Vagina (tissue), 2 donors: ENCODE measurements around the gene BUD23. TPM values are rescaled to one million over a fixed set of nuclear protein-coding genes. Genes with fewer than 3 reads are reported as not detected.

Experiments used
- DNase-seq, 2 donors: peaks; one replicate each; pipeline ENCODE4 v3.0.0-alpha.2; 2017; ENCODE audit errors: extremely low spot score in 2 of 2
- H3K27ac ChIP-seq: fragments of 200-600 bp; sonication (generic); one replicate; pipeline ENCODE4 v1.5.1; 2019
- H3K27me3 ChIP-seq: fragments of 200-600 bp; sonication (generic); one replicate; pipeline ENCODE4 v1.5.1; 2019
- H3K36me3 ChIP-seq, 2 donors: fragments of 200-600 bp; sonication (generic); one replicate each; pipeline ENCODE4 v1.5.1; 2017 to 2019
- H3K4me1 ChIP-seq: fragments of 200-600 bp; sonication (generic); one replicate; pipeline ENCODE4 v1.5.1; 2019
- H3K4me3 ChIP-seq, 2 donors: fragments of 200-600 bp; sonication (generic); 1 replicate in 1 of 2; 2 replicates in 1 of 2; pipeline ENCODE4 v1.5.1; 2016 to 2019
- H3K9me3 ChIP-seq: fragments of 200-600 bp; sonication (generic); one replicate; pipeline ENCODE4 v1.5.1; 2019
- POLR2A ChIP-seq, 2 donors: fragments of 450-650 bp; IDR thresholded peaks; one replicate each; pipeline ENCODE4 v1.6.1; 2017; ENCODE audit warnings: antibody characterized with exemption in 2 of 2, mild to moderate bottlenecking in 2 of 2, moderate library complexity in 2 of 2
- POLR2AphosphoS5 ChIP-seq, 2 donors: sonication (generic); formaldehyde crosslinking; IDR thresholded peaks; one replicate each; pipeline ENCODE4 v1.9.0; 2017; ENCODE audit warnings: antibody characterized with exemption in 2 of 2, mild to moderate bottlenecking in 2 of 2, low read depth in 1 of 2; ENCODE audit not compliant: insufficient read depth in 1 of 2
- intact Hi-C: fragments of 100-400 bp; cut with DNase I; formaldehyde crosslinking; loops from one replicate; pipeline ENCODE4 v1.15.1; 2023
- total RNA-seq: library from RNA; depleted of rRNA; stranded (reverse); fragments of >200 nt; gene quantifications from one replicate; pipeline ENCODE4 v1.2.3, GENCODE V29; 2016
- TF ChIP-seq, protein P1 (sequence below), 3 experiments: fragments of 450-650 bp in 2 of 3; fragments of 200-600 bp in 1 of 3; sonication (generic) in 1 of 3; IDR thresholded peaks; one replicate each; pipeline ENCODE4 v1.5.1; 2017 to 2019; ENCODE audit warnings: antibody characterized with exemption in 3 of 3, mild to moderate bottlenecking in 2 of 3, moderate library complexity in 2 of 3

BUD23 gene, protein sequence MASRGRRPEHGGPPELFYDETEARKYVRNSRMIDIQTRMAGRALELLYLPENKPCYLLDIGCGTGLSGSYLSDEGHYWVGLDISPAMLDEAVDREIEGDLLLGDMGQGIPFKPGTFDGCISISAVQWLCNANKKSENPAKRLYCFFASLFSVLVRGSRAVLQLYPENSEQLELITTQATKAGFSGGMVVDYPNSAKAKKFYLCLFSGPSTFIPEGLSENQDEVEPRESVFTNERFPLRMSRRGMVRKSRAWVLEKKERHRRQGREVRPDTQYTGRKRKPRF
- total RNA-seq: 49.8 TPM

DNA sequence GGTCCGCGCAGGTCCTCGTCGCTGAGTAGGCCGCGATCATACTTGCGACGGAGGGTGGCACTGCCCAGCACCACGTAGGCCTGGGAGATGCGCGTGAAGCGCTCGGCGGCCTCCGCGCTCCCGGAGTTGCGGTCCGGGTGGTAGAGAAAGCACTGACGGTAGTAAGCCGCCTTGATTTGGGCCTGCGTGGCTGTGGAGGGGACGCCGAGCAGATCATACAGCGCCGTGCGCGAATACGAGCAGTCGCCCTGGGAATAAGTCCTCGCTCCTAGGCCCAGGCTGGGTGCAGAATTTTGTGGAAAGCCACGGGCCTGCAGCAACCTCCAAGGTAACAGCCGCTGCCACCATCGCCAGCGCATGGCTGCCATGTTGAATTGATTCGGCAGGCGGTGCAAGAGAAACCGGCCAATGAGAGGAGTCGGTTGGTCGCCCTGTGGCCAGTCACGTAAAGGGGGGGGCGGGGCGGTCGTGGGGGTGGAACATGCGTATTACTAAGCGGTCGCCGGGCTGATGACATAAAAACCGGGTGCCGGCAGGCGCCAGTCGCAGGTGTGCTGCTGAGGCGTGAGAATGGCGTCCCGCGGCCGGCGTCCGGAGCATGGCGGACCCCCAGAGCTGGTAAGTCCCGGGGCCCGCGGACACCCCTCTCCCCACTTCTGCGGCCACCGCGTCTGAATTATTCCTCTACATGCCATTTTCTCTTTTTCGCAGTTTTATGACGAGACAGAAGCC, at the start of gene BUD23, which contains the start of gene DNAJC30:
Gene BUD23 (plus strand): TSS at position 542 of the 732 bp plus-strand sequence. CDS start 29 bp downstream, at position 571.
Gene DNAJC30 (minus strand): TSS at position 398 of the 732 bp plus-strand sequence. CDS start 30 bp downstream, at position 368.
- Histone ChIP-seq H3K27me3 (no peaks in the 10 kb centered on the region), H3K4me3 (peak within 1 kb of the TSS; percentile 74 to 98), H3K36me3 (peaks cover 0 to 14% of the 10 kb centered on the region in 2 donors), H3K4me1 (peaks cover 55% of the 10 kb centered on the region), H3K27ac (peak within 1 kb of the TSS; percentile 70), H3K9me3 (no peaks in the 10 kb centered on the region)
- peak in 1 of 2 donors; percentile 98 for DNase-seq
- intact Hi-C loops: no loop called here
- TF ChIP-seq POLR2A (IDR thresholded peaks at IDR 0.05) (peak in 1 of 2 donors; percentile 14), POLR2AphosphoS5 (IDR thresholded peaks at IDR 0.05; ENCODE audit: insufficient read depth in 1 of 2, low read depth in 1 of 2) (peak; percentile 83 to 87)
- TF ChIP-seq, protein P1, sequence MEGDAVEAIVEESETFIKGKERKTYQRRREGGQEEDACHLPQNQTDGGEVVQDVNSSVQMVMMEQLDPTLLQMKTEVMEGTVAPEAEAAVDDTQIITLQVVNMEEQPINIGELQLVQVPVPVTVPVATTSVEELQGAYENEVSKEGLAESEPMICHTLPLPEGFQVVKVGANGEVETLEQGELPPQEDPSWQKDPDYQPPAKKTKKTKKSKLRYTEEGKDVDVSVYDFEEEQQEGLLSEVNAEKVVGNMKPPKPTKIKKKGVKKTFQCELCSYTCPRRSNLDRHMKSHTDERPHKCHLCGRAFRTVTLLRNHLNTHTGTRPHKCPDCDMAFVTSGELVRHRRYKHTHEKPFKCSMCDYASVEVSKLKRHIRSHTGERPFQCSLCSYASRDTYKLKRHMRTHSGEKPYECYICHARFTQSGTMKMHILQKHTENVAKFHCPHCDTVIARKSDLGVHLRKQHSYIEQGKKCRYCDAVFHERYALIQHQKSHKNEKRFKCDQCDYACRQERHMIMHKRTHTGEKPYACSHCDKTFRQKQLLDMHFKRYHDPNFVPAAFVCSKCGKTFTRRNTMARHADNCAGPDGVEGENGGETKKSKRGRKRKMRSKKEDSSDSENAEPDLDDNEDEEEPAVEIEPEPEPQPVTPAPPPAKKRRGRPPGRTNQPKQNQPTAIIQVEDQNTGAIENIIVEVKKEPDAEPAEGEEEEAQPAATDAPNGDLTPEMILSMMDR (IDR thresholded peaks at IDR 0.05): peak in 1 of 3 experiments; percentile 21

DNA sequence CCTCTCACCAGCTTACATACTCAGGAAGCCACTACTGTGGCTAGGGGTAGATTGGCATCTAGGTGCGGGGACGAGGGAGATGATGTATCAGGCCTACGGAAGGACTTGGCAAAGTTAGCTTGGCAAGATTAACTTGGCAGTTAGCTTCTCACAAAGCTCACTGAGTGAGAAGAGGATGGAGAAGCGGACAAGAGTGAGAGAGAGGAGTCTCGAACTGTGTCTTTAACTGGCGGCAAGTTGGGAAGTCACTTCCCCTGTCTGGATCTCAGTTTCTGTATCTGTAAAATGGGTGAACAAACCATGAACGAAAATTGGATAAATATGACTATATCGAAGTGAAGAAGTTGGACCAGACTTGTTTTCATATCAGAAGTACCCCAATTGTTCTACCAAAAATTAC, 49.6 kb upstream of the BUD23 start:
- H3K27me3 ChIP-seq: no peaks in the 10 kb centered on the region

DNA sequence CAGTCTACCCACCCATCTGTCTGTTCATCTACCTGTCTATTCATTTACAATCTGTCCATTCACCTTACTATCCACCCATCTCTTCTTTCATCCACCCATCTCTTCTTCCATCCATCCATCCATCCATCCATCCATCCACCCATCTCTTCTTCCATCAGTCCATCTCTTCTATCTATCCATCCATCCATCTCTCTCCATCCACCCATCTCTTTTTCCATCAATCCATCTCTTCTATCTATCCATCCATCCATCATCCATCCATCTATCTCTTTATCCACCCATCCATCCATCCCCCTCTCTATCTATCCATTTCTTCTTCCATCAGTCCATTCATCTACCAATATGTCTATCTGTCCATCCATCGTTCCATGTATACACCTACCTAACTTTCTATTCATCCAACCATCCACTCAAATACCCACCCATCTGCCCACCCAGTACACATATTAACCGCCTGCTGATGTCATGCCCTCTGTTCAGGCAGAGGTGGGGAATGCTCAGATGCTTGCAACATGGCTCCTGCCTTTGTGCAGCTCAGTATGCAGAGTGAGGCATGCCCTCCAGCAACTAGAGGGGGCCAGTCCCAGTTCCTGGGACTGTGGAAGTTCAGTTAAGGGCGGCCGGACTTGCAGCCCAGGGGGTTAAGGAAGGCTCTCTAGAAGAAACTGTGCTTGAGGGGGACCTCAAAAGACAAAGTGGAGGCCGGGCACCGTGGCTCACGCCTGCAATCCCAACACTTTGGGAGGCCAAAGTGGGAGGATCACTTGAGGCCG, 47.8 kb upstream of the BUD23 start:
- H3K4me1 ChIP-seq: no peaks in the 10 kb centered on the region
- intact Hi-C loops: no loop called here
- DNase-seq: no peak
- no peak overlapping the region for H3K27ac ChIP-seq
- H3K4me3 ChIP-seq: no peak overlapping the region
- no peaks in the 10 kb centered on the region for H3K36me3 ChIP-seq
- no peaks in the 10 kb centered on the region for H3K27me3 ChIP-seq
- TF ChIP-seq, protein P1 (IDR thresholded peaks at IDR 0.05): no peak
- no peak for TF ChIP-seq POLR2A (IDR thresholded peaks at IDR 0.05)
- TF ChIP-seq POLR2AphosphoS5 (IDR thresholded peaks at IDR 0.05; ENCODE audit: insufficient read depth in 1 of 2, low read depth in 1 of 2): no peak
- H3K9me3 ChIP-seq: no peaks in the 10 kb centered on the region

More for the DNA sequence above, 49.6 kb upstream of the BUD23 start:
- Histone ChIP-seq H3K9me3 (no peaks in the 10 kb centered on the region), H3K27ac (no peak overlapping the region), H3K36me3 (no peaks in the 10 kb centered on the region), H3K4me3 (no peak overlapping the region), H3K4me1 (no peaks in the 10 kb centered on the region)
- intact Hi-C loops: no loop called here
- TF ChIP-seq POLR2A (IDR thresholded peaks at IDR 0.05): no peak
- TF ChIP-seq POLR2AphosphoS5 (IDR thresholded peaks at IDR 0.05; ENCODE audit: insufficient read depth in 1 of 2, low read depth in 1 of 2): no peak
- TF ChIP-seq, protein P1 (IDR thresholded peaks at IDR 0.05): no peak
- no peak for DNase-seq

DNA sequence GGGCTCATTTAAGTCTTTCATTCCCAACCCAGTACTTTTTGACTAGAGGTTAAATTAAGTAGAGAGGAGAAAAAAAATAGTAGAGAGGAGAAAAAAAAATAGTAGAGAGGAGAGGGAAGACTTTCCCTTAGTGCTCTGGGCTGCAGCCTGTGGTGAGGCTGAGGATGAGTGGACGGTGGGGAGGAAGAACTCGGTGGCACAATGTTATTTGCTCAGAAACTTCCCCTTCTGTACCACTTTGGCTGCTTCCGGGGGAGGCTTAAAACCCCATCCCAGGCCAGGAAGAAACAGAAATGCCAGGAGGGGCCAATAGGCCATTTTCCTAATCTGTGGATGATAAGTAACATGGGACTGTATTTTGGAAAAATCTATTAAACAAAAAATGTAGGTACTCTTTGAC, 44.5 kb upstream of the BUD23 start:
- DNase-seq: no peak
- Histone ChIP-seq H3K36me3 (no peaks in the 10 kb centered on the region), H3K4me1 (no peaks in the 10 kb centered on the region), H3K27me3 (no peaks in the 10 kb centered on the region), H3K4me3 (no peak overlapping the region), H3K27ac (no peak overlapping the region), H3K9me3 (no peaks in the 10 kb centered on the region)
- TF ChIP-seq POLR2AphosphoS5 (IDR thresholded peaks at IDR 0.05; ENCODE audit: insufficient read depth in 1 of 2, low read depth in 1 of 2): no peak
- TF ChIP-seq, protein P1 (IDR thresholded peaks at IDR 0.05): no peak
- TF ChIP-seq POLR2A (IDR thresholded peaks at IDR 0.05): no peak
- intact Hi-C loops: no loop called here
